Activated CD8-positive, alpha-beta T cell treated with anti-CD3 and anti-CD28 coated beads for 36 hours (primary cell): ENCODE measurements around the gene AKAP13. TPM values are rescaled to one million over a fixed set of nuclear protein-coding genes. Genes with fewer than 3 reads are reported as not detected.
"Not testable (repeated sequence)": the region's sequence is repeated elsewhere in the genome, so short reads cannot be mapped to it uniquely, and the experiment has no call there.

ENCODE experiments used
- ATAC-seq: fragments of 200-7000 bp; cut with Tn5 transposase; one replicate; pipeline ENCODE4 v1.10.0; 2021; ENCODE audit warnings: mild to moderate bottlenecking, moderate library complexity
- CTCF ChIA-PET: fragments of 350-600 bp; sonication (Branson Sonifier 250); formaldehyde crosslinking; loops from one replicate; lab custom pipeline; 2021; ENCODE audit warnings: antibody characterized with exemption; lab: Charles Lee
- POLR2A ChIA-PET: fragments of 350-600 bp; sonication (Branson Sonifier 250); formaldehyde crosslinking; loops from one replicate; lab custom pipeline; 2021; ENCODE audit warnings: antibody characterized with exemption; lab: Charles Lee
- DNase-seq: peaks from one replicate; pipeline ENCODE4 v3.0.0-alpha.2; 2020
- H3K27ac Mint-ChIP-seq: one replicate; pipeline ENCODE4 v1.8.0; 2021; ENCODE audit warnings: mild to moderate bottlenecking, mixed read lengths
- H3K27me3 Mint-ChIP-seq: one replicate; pipeline ENCODE4 v1.8.0; 2021; ENCODE audit warnings: mixed read lengths
- H3K36me3 Mint-ChIP-seq: one replicate; pipeline ENCODE4 v1.8.0; 2021; ENCODE audit warnings: low read depth, mixed read lengths
- H3K4me1 Mint-ChIP-seq: one replicate; pipeline ENCODE4 v1.8.0; 2021; ENCODE audit warnings: low read depth, mixed read lengths
- H3K4me3 Mint-ChIP-seq: one replicate; pipeline ENCODE4 v1.8.0; 2021; ENCODE audit warnings: mild to moderate bottlenecking, moderate library complexity, mixed read lengths
- H3K9me3 Mint-ChIP-seq: one replicate; pipeline ENCODE4 v1.8.0; 2021; ENCODE audit warnings: mixed read lengths
- CTCF ChIP-seq: fragments of 200-600 bp; IDR thresholded peaks from one replicate; pipeline ENCODE4 v1.8.0; 2022; ENCODE audit warnings: antibody characterized with exemption, mild to moderate bottlenecking
- intact Hi-C: fragments of 100-400 bp; cut with micrococcal nuclease; formaldehyde crosslinking; loops from one replicate; pipeline ENCODE4 v1.10.0; 2022
- total RNA-seq, 2 experiments: library from RNA; stranded (reverse); gene quantifications; one replicate each; pipeline ENCODE4 v1.2.3, GENCODE V29; 2021

Gene AKAP13
- total RNA-seq, 2 experiments from 2014 or later = 79.1 to 79.5 TPM

GRCh38 chr15:85584872-85585271, 204.5 kb downstream of the AKAP13 start:
- POLR2A ChIA-PET = interaction anchor here (0.8 to 2.7 kb wide), 3 partner anchors 26 to 106 kb away, joined by 3 to 15 read pairs (median 5); no protein-coding TSS in a partner anchor
- H3K27ac Mint-ChIP-seq = peak overlapping the region; percentile 53

DNA sequence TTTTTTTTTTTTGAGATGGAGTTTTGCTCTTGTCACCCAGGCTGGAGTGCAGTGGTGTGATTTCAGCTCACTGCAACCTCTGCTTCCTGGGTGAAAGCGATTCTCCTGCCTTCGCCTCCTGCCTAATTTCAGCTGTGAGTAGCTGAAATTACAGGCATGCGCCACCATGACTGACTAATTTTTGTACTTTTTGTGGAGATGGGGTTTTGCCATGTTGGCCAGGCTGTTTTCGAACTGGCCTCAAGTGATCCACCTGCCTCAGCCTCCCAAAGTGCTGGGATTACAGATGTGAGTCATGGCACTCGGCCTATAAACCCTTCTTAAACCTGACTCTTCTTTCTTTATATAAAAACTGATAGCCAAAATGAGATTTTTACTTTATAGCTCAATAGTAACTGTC, 205.8 kb downstream of the AKAP13 start:
- H3K4me3 Mint-ChIP-seq, H3K9me3 Mint-ChIP-seq, H3K27ac Mint-ChIP-seq, intact Hi-C loops, ATAC-seq, H3K27me3 Mint-ChIP-seq: not testable (repeated sequence)
- peak; percentile 50 for DNase-seq
- peaks cover 45% of the 10 kb centered on the region for H3K36me3 Mint-ChIP-seq
- H3K4me1 Mint-ChIP-seq = peaks cover 77% of the 10 kb centered on the region
- CTCF ChIA-PET = interaction anchor here (1.0 to 2.4 kb wide), 6 partner anchors 13 to 89 kb away, joined by 3 to 10 read pairs (median 4); no protein-coding TSS in a partner anchor
- POLR2A ChIA-PET = interaction anchor here (1.0 to 2.7 kb wide), 3 partner anchors 20 to 105 kb away, joined by 3 to 15 read pairs (median 3); no protein-coding TSS in a partner anchor

More at GRCh38 chr15:85584872-85585271, 204.5 kb downstream of the AKAP13 start:
- Mint-ChIP-seq H3K36me3 (peaks cover 55% of the 10 kb centered on the region), H3K9me3 (no peaks in the 10 kb centered on the region), H3K4me3 (peak overlapping the region; percentile 83), H3K4me1 (peaks cover 83% of the 10 kb centered on the region), H3K27me3 (no peaks in the 10 kb centered on the region)
- CTCF ChIA-PET = interaction anchor here (0.9 to 2.4 kb wide), 4 partner anchors 27 to 43 kb away, joined by 3 to 10 read pairs (median 4); no protein-coding TSS in a partner anchor
- DNase-seq (no peak), ATAC-seq (no peak)
- TF ChIP-seq CTCF = no peak
- intact Hi-C loops = no loop called here

- Mint-ChIP-seq H3K9me3 (no peaks in the 10 kb centered on the region), H3K27me3 (no peaks in the 10 kb centered on the region), H3K4me3 (no peak overlapping the region), H3K36me3 (peaks cover 38% of the 10 kb centered on the region), H3K4me1 (peaks cover 69% of the 10 kb centered on the region), H3K27ac (no peak overlapping the region)
- intact Hi-C loops = no loop called here
- no peak for ATAC-seq
- no peak for TF ChIP-seq CTCF
- ChIA-PET CTCF (interaction anchor here (1.2 kb wide), 1 partner anchor 44 kb away, joined by 3 read pairs; no protein-coding TSS in a partner anchor), POLR2A (no interaction called here)
- no peak for DNase-seq
Observed at GRCh38 chr15:85587707-85588411, 207.5 kb downstream of the AKAP13 start.

- POLR2A ChIA-PET = interaction anchor here (0.9 to 1.0 kb wide), 2 partner anchors 30 to 45 kb away, joined by 3 read pairs; no protein-coding TSS in a partner anchor
- no peak for ATAC-seq
- peaks cover 64% of the 10 kb centered on the region for H3K4me1 Mint-ChIP-seq
- no peak overlapping the region for H3K4me3 Mint-ChIP-seq
- H3K36me3 Mint-ChIP-seq = peaks cover 38% of the 10 kb centered on the region
- CTCF ChIA-PET = no interaction called here
- TF ChIP-seq CTCF = no peak
- intact Hi-C loops = no loop called here
- DNase-seq = no peak
- H3K27me3 Mint-ChIP-seq = no peaks in the 10 kb centered on the region
- no peak overlapping the region for H3K27ac Mint-ChIP-seq
- H3K9me3 Mint-ChIP-seq = no peaks in the 10 kb centered on the region
Observed at GRCh38 chr15:85588677-85589076, 208.3 kb downstream of the AKAP13 start.

- DNase-seq = no peak
- Mint-ChIP-seq H3K27me3 (no peaks in the 10 kb centered on the region), H3K4me1 (peaks cover 62% of the 10 kb centered on the region), H3K36me3 (peaks cover 34% of the 10 kb centered on the region), H3K27ac (no peak overlapping the region), H3K4me3 (no peak overlapping the region), H3K9me3 (no peaks in the 10 kb centered on the region)
- ChIA-PET CTCF (no interaction called here), POLR2A (interaction anchor here (0.5 to 0.8 kb wide), 2 partner anchors 58 to 998 kb away, joined by 3 read pairs; no protein-coding TSS in a partner anchor)
- ATAC-seq = no peak
- intact Hi-C loops = no loop called here
- no peak for TF ChIP-seq CTCF
Observed at GRCh38 chr15:85589851-85590250, 209.4 kb downstream of the AKAP13 start.
